Nasal cavity respiratory epithelium epithelial cell of viscerocranial mucosa (primary cell): ENCODE data around the gene CH25H. TPM values are rescaled to one million over a fixed set of nuclear protein-coding genes. Genes with fewer than 3 reads are reported as not detected.

Experiments
- total RNA-seq: library from RNA; depleted of rRNA; stranded (reverse); fragments of >200 nt; gene quantifications from 2 replicates; pipeline ENCODE4 v1.2.3, GENCODE V29; 2014

CH25H gene
- under 0.01 and 0.21 TPM in 2 replicates for total RNA-seq

GRCh38 chr10:89207181-89207800 lies at the start of gene CH25H:
TSS of gene CH25H (minus strand) at chr10:89207317. CDS start at chr10:89207292, 25 bp downstream.

GRCh38 chr10:89251409-89252224 lies 44.5 kb upstream of the CH25H start, which contains the start of gene LIPA:
TSS of gene LIPA (minus strand) at chr10:89251775. CDS start at chr10:89247648, 4,127 bp downstream.

Other genes with a start within 250 kb of the CH25H start
- gene FAS, start 216.5 kb downstream of the CH25H start, total RNA-seq = 41.4 and 93.3 TPM in 2 replicates
- 25.6 and 66.3 TPM in 2 replicates for gene LIPA, start 44.5 kb upstream of the CH25H start, total RNA-seq
- gene IFIT2, start 94.7 kb upstream of the CH25H start, total RNA-seq = 5.1 and 6.4 TPM in 2 replicates
- gene IFIT3, start 120.7 kb upstream of the CH25H start, total RNA-seq = 3.1 and 6.4 TPM in 2 replicates
- not detected in 2 replicates for gene IFIT1B, start 170.7 kb upstream of the CH25H start, total RNA-seq
- 3.4 and 7.2 TPM in 2 replicates for gene IFIT1, start 185.3 kb upstream of the CH25H start, total RNA-seq
- 7.9 and 15.0 TPM in 2 replicates for gene IFIT5, start 207.3 kb upstream of the CH25H start, total RNA-seq